Midbrain (tissue), 1 donor: ENCODE results near the gene FOXJ3.

Experiments used
- DNase-seq: peaks from one replicate; lab custom pipeline; 2025; lab: John Stamatoyannopoulos, UW

FOXJ3 gene

GRCh38 chr1:42311138-42311537 lies 23.9 kb downstream of the FOXJ3 start:
- no peak for DNase-seq

- DNase-seq: no peak
These were observed 28.1 kb downstream of the FOXJ3 start for GRCh38 chr1:42306977-42307376.

- no peak for DNase-seq
These were observed 29.4 kb downstream of the FOXJ3 start for GRCh38 chr1:42305639-42306038.

- no peak for DNase-seq
These were observed 33.0 kb downstream of the FOXJ3 start for GRCh38 chr1:42302034-42302433.

- DNase-seq: no peak
These were observed 36.5 kb downstream of the FOXJ3 start for GRCh38 chr1:42298520-42298919.

- no peak for DNase-seq
These were observed 39.2 kb downstream of the FOXJ3 start for GRCh38 chr1:42295816-42296215.

- DNase-seq: no peak
These were observed 44.9 kb downstream of the FOXJ3 start for GRCh38 chr1:42290130-42290529.

GRCh38 chr1:42288311-42288985 lies 46.6 kb downstream of the FOXJ3 start:
- no peak for DNase-seq

- DNase-seq: no peak
These were observed 52.0 kb downstream of the FOXJ3 start for GRCh38 chr1:42282867-42283583.

GRCh38 chr1:42282024-42282579 lies 52.9 kb downstream of the FOXJ3 start:
- no peak for DNase-seq

- no peak for DNase-seq
These were observed 54.2 kb downstream of the FOXJ3 start for GRCh38 chr1:42280821-42281220.

GRCh38 chr1:42279055-42279454 lies 56.0 kb downstream of the FOXJ3 start:
- no peak for DNase-seq

- no peak for DNase-seq
These were observed 62.1 kb downstream of the FOXJ3 start for GRCh38 chr1:42272920-42273319.

GRCh38 chr1:42267904-42268303 lies 67.1 kb downstream of the FOXJ3 start:
- no peak for DNase-seq

- DNase-seq: no peak
These were observed 68.5 kb downstream of the FOXJ3 start for GRCh38 chr1:42266253-42267135.

GRCh38 chr1:42264511-42265190 lies 70.4 kb downstream of the FOXJ3 start:
- DNase-seq: no peak

- no peak for DNase-seq
These were observed 72.0 kb downstream of the FOXJ3 start for GRCh38 chr1:42263019-42263418.

- DNase-seq: no peak
These were observed 74.5 kb downstream of the FOXJ3 start for GRCh38 chr1:42260376-42261070.

GRCh38 chr1:42259739-42260064 lies 75.3 kb downstream of the FOXJ3 start:
- no peak for DNase-seq

- peak; percentile 82 for DNase-seq
These were observed 75.8 kb downstream of the FOXJ3 start for GRCh38 chr1:42259059-42259738.

GRCh38 chr1:42258218-42258617 lies 76.8 kb downstream of the FOXJ3 start:
- peak; percentile 34 for DNase-seq
